ENCODE measurements around the gene GABRR2. TPM values are rescaled to one million over a fixed set of nuclear protein-coding genes. Genes with fewer than 3 reads are reported as not detected.

Gene GABRR2
- total and polyA plus RNA-seq, 10 of the 15 experiments (the other 5 are each of a cell fraction or from before 2014, with no cell fraction given): 0.16 to 0.72 (median 0.32) TPM; not detected in 2

- no peak for FAIRE-seq
- intact Hi-C loops (cut with micrococcal nuclease; ENCODE audit: unreplicated experiment): no loop called here
- BruUV-seq (replicated peaks): no TSS peak
- H3K27ac ChIP-seq (ENCODE audit: control insufficient read depth, insufficient read depth): no peak overlapping the region
- in situ Hi-C loops (cut with MboI): no loop called here
- no peak for DNase-seq (ENCODE audit: low read depth, low spot score)
- ChIA-PET SMC1A (ENCODE audit: uncharacterized antibody, unreplicated experiment) (interaction anchor here (1.0 to 2.0 kb wide), 3 partner anchors 10 to 89 kb away, joined by 5 to 7 read pairs (median 5); no protein-coding TSS in a partner anchor), POLR2A (interaction anchor here (0.8 to 1.1 kb wide), 2 partner anchors 11 to 82 kb away, joined by 3 read pairs; partner anchors contain the start of gene UBE2J1), RAD21 (ENCODE audit: unreplicated experiment) (no interaction called here), CTCF (interaction anchor here (1.0 to 1.6 kb wide), 5 partner anchors 12 to 287 kb away, joined by 3 to 7 read pairs (median 4); no protein-coding TSS in a partner anchor)
- no peak overlapping the region for H3K9ac ChIP-seq (ENCODE audit: control insufficient read depth, insufficient read depth, low read length)
- no peaks in the 10 kb centered on the region for H3K36me3 ChIP-seq (ENCODE audit: control insufficient read depth in 2 of 2, insufficient read depth in 2 of 2, low read length in 1 of 2)
- ATAC-seq: no peak
- H3K4me1 ChIP-seq (ENCODE audit: control insufficient read depth, insufficient read depth, low read length): peaks cover 22% of the 10 kb centered on the region
- no peak overlapping the region for H2AFZ ChIP-seq (ENCODE audit: control insufficient read depth, low read depth, low read length)
- no peaks in the 10 kb centered on the region for H4K20me1 ChIP-seq (ENCODE audit: control insufficient read depth, insufficient read depth)
- H3K4me2 ChIP-seq (ENCODE audit: control insufficient read depth, insufficient read depth): no peak overlapping the region; the same call in 1 of the 2 replicates
- no peak for TF ChIP-seq POLR2AphosphoS2 (IDR thresholded peaks at IDR 0.05; ENCODE audit: low read depth, low read length)
- no peak for TF ChIP-seq IRF4 (IDR thresholded peaks at IDR 0.05; ENCODE audit: low read depth, low read length)
- no peak for TF ChIP-seq SREBF2 (IDR thresholded peaks at IDR 0.05; ENCODE audit: low read length)
- no peak for TF ChIP-seq RB1 (IDR thresholded peaks at IDR 0.05; ENCODE audit: borderline replicate concordance)
- no peak for TF ChIP-seq ETV6 (conservative IDR thresholded peaks at IDR 0.05 in 1 of 2, IDR thresholded peaks at IDR 0.05 in 1 of 2; ENCODE audit: borderline replicate concordance in 1 of 2, low read depth in 1 of 2)
- no peak for TF ChIP-seq SKIL (IDR thresholded peaks at IDR 0.05; ENCODE audit: low read depth, poor library complexity, severe bottlenecking)
- H3K9me3 ChIP-seq (replicated peaks; ENCODE audit: control insufficient read depth, insufficient read depth, low read length): no peaks in the 10 kb centered on the region
- 89% methylated on average over 3 of the region's 3 CpGs for WGBS (ENCODE audit: insufficient coverage, insufficient replicate concordance, low lambda C conversion rate, missing lambda C conversion rate)
- no peaks in the 10 kb centered on the region for H3K27me3 ChIP-seq (replicated peaks in 1 of 2; ENCODE audit: control insufficient read depth in 2 of 2, insufficient read depth in 2 of 2, low read length in 1 of 2)
- H3K4me3 ChIP-seq: no peak overlapping the region
- H3K79me2 ChIP-seq (ENCODE audit: control insufficient read depth, insufficient read depth, low read length): no peaks in the 10 kb centered on the region
Observed at GRCh38 chr6:89269981-89270380, 45.1 kb downstream of the GABRR2 start.
